ENCODE results near the gene TEP1. TPM values are rescaled to one million over a fixed set of nuclear protein-coding genes. Genes with fewer than 3 reads are reported as not detected.

Gene TEP1
- total and polyA plus RNA-seq, 2 donors: 16.2 to 17.4 TPM

- Histone ChIP-seq H3K36me3 (ENCODE audit: insufficient read depth) (peaks cover 12% of the 10 kb centered on the region), H3K4me1 (ENCODE audit: insufficient read depth) (no peaks in the 10 kb centered on the region), H3K4me3 (ENCODE audit: low read depth, low read length) (no peak overlapping the region), H3K27ac (ENCODE audit: low read depth) (no peak overlapping the region)
- WGBS: 93% methylated on average over 6 of the region's 6 CpGs
- DNase-seq (ENCODE audit: extremely low spot score): no peak
Measured at GRCh38 chr14:20387576-20387975, 25.7 kb downstream of the TEP1 start.

- WGBS: 95% methylated on average over 17 of the region's 17 CpGs
Measured at GRCh38 chr14:20386276-20386855, 26.9 kb downstream of the TEP1 start.

GRCh38 chr14:20384886-20385285 is 28.4 kb downstream of the TEP1 start:
- Histone ChIP-seq H3K4me3 (ENCODE audit: low read depth, low read length) (no peak overlapping the region), H3K4me1 (ENCODE audit: insufficient read depth) (no peaks in the 10 kb centered on the region), H3K27ac (ENCODE audit: low read depth) (no peak overlapping the region), H3K36me3 (ENCODE audit: insufficient read depth) (peaks cover 15% of the 10 kb centered on the region)
- no peak for DNase-seq (ENCODE audit: extremely low spot score)
- 95% methylated on average over 5 of the region's 5 CpGs for WGBS

More at GRCh38 chr14:20386276-20386855, 26.9 kb downstream of the TEP1 start:
- Histone ChIP-seq H3K27ac (ENCODE audit: low read depth) (no peak overlapping the region), H3K36me3 (ENCODE audit: insufficient read depth) (peaks cover 19% of the 10 kb centered on the region), H3K4me3 (ENCODE audit: low read depth, low read length) (no peak overlapping the region), H3K4me1 (ENCODE audit: insufficient read depth) (no peaks in the 10 kb centered on the region)
- no peak for DNase-seq (ENCODE audit: extremely low spot score)

DNA sequence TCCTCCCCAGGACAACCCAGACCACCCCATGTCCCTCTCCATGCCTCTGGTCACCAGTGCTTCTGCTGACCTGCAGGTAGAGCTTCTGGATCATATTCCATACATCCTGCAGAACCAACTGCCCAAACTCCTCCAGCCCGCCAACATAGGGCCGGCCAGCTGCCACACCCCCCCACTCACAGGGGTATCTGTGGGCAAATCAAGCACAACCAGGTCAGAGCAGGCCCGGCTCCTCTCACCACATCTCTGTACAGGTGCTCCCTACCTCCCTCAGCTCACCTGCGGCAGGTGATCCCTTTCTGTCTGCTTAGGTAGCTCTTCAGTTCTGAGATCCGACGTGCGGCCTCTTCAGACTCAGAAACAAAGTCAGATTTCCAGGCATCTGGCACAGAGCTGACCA is 29.0 kb downstream of the TEP1 start:
- no peak overlapping the region for H3K27ac ChIP-seq (ENCODE audit: low read depth)
- no peaks in the 10 kb centered on the region for H3K4me1 ChIP-seq (ENCODE audit: insufficient read depth)
- no peak for DNase-seq (ENCODE audit: extremely low spot score)
- no peak overlapping the region for H3K4me3 ChIP-seq (ENCODE audit: low read depth, low read length)
- WGBS: 90% methylated on average over 7 of the region's 7 CpGs
- peaks cover 15% of the 10 kb centered on the region for H3K36me3 ChIP-seq (ENCODE audit: insufficient read depth)

DNA sequence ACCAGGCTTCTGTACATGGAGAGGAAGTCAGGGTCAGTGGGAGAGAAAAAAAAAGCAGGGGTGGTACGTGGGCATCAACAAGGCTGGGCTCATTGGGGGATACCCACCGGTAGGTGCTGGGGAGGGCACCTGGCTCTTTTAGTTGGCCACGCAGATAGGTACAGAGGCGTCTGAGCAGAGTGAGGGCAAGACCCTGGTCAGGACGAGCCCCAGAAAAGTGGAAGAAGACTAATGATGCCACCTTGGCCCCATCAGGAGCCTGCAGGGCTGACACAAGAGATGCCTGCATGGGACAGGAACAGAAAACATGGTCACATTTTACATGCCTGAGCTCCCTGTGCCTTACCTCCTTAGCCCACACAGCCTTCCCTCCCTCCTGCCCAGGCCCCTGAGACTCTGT is 29.7 kb downstream of the TEP1 start:
- Histone ChIP-seq H3K4me1 (ENCODE audit: insufficient read depth) (no peaks in the 10 kb centered on the region), H3K36me3 (ENCODE audit: insufficient read depth) (peaks cover 15% of the 10 kb centered on the region), H3K4me3 (ENCODE audit: low read depth, low read length) (no peak overlapping the region), H3K27ac (ENCODE audit: low read depth) (no peak overlapping the region)
- no peak for DNase-seq (ENCODE audit: extremely low spot score)
- WGBS: 93% methylated on average over 5 of the region's 5 CpGs

DNA sequence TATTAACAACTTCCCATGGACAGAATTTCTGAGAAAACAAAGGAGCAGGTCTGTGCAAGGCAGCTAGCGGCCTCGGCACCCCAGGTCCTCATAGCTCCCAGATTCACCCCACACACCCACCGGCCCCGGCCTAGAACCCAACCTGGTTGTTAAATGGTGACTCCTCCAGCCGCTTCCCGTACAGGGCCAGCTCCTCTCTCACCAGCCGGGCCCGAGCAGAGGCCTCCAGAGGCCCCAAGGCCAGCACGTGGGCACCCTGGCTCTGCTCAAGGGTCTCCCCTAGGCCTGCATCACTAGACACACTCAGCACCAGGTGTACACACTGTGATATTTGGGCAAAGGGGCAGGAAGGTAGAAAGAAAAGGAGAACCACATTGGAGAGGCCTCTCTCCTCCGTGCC is 30.3 kb downstream of the TEP1 start:
- 93% methylated on average over 10 of the region's 10 CpGs for WGBS
- H3K36me3 ChIP-seq (ENCODE audit: insufficient read depth): peaks cover 12% of the 10 kb centered on the region
- no peak overlapping the region for H3K27ac ChIP-seq (ENCODE audit: low read depth)
- H3K4me1 ChIP-seq (ENCODE audit: insufficient read depth): no peaks in the 10 kb centered on the region
- no peak for DNase-seq (ENCODE audit: extremely low spot score)
- no peak overlapping the region for H3K4me3 ChIP-seq (ENCODE audit: low read depth, low read length)

DNA sequence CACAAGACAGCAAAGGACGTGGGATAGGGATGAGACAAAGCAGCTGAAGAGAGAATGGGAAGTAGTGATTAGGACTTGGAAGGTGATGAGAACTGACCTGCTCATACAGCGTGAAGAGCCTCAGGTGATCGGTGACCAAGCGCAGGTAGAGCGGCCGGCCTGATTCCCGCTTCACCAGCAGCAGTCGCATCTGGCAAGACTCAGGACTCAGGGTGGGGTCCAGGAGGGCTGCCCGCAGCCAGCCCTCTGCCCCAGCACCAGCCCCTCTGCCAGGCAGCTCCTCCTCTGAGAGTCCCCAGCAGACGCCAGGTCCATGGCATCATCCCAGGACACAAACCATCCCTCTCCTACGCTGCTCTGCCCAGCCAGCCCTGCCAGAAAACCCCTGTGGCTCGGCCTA is 30.8 kb downstream of the TEP1 start:
- WGBS: 94% methylated on average over 12 of the region's 12 CpGs
- DNase-seq (ENCODE audit: extremely low spot score): no peak
- Histone ChIP-seq H3K4me3 (ENCODE audit: low read depth, low read length) (no peak overlapping the region), H3K27ac (ENCODE audit: low read depth) (no peak overlapping the region), H3K36me3 (ENCODE audit: insufficient read depth) (peaks cover 12% of the 10 kb centered on the region), H3K4me1 (ENCODE audit: insufficient read depth) (no peaks in the 10 kb centered on the region)

- H3K4me3 ChIP-seq (ENCODE audit: low read depth, low read length): no peak overlapping the region
- WGBS: 83% methylated on average over 7 of the region's 7 CpGs
- no peak for DNase-seq (ENCODE audit: extremely low spot score)
- no peak overlapping the region for H3K27ac ChIP-seq (ENCODE audit: low read depth)
- H3K36me3 ChIP-seq (ENCODE audit: insufficient read depth): peaks cover 12% of the 10 kb centered on the region
- H3K4me1 ChIP-seq (ENCODE audit: insufficient read depth): no peaks in the 10 kb centered on the region
Measured at GRCh38 chr14:20381341-20381740, 32.0 kb downstream of the TEP1 start.

- Histone ChIP-seq H3K4me1 (ENCODE audit: insufficient read depth) (no peaks in the 10 kb centered on the region), H3K27ac (ENCODE audit: low read depth) (no peak overlapping the region), H3K36me3 (ENCODE audit: insufficient read depth) (peaks cover 13% of the 10 kb centered on the region), H3K4me3 (ENCODE audit: low read depth, low read length) (no peak overlapping the region)
- WGBS: 89% methylated on average over 6 of the region's 6 CpGs
- no peak for DNase-seq (ENCODE audit: extremely low spot score)
Measured at GRCh38 chr14:20380681-20381080, 32.6 kb downstream of the TEP1 start.

DNA sequence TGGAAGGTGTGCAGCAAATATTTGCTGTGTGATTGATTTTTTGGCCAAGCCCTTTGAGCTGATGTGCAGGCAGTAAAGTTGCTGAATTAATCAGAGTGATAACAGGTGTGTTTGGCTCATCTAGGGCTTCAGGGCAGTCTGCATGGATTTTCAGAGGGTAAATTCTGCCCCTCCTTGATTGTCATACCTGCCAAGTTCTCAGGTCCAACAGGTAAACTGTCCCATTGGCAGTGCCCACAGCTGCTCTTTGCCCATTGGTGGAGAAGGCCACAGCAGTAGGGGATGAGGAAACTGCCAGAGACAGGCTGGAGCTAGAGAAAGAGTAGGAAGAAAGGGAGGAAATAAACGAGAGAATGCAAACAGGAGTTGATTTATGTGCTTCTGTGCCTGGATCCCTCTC is 33.6 kb downstream of the TEP1 start:
- WGBS: 36% methylated on average over 1 of the region's 1 CpG
- H3K4me1 ChIP-seq (ENCODE audit: insufficient read depth): no peaks in the 10 kb centered on the region
- no peak overlapping the region for H3K27ac ChIP-seq (ENCODE audit: low read depth)
- peaks cover 15% of the 10 kb centered on the region for H3K36me3 ChIP-seq (ENCODE audit: insufficient read depth)
- DNase-seq (ENCODE audit: extremely low spot score): no peak
- no peak overlapping the region for H3K4me3 ChIP-seq (ENCODE audit: low read depth, low read length)

DNA sequence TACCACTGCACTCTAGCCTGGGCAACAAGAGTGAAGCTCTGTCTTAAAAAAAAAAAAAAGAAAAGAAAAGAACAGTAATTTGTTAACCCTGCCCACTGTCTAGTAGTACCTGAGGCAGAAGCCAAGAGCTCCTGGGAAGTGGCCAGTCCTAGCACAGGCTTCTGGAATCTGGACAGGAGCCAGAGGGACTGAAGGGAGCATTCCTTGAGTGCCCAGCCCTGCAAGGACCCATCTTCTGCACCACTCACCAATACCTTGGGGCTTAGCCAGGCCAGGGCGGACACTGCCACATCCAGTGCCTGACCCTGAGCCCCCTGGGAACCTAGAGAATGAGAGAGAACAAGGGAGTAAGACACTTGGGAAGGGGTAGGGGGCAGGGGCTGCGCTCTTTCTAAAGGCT is 36.1 kb downstream of the TEP1 start:
- DNase-seq (ENCODE audit: extremely low spot score): no peak
- peaks cover 9% of the 10 kb centered on the region for H3K36me3 ChIP-seq (ENCODE audit: insufficient read depth)
- 97% methylated on average over 2 of the region's 2 CpGs for WGBS
- H3K27ac ChIP-seq (ENCODE audit: low read depth): no peak overlapping the region
- no peaks in the 10 kb centered on the region for H3K4me1 ChIP-seq (ENCODE audit: insufficient read depth)
- no peak overlapping the region for H3K4me3 ChIP-seq (ENCODE audit: low read depth, low read length)

DNA sequence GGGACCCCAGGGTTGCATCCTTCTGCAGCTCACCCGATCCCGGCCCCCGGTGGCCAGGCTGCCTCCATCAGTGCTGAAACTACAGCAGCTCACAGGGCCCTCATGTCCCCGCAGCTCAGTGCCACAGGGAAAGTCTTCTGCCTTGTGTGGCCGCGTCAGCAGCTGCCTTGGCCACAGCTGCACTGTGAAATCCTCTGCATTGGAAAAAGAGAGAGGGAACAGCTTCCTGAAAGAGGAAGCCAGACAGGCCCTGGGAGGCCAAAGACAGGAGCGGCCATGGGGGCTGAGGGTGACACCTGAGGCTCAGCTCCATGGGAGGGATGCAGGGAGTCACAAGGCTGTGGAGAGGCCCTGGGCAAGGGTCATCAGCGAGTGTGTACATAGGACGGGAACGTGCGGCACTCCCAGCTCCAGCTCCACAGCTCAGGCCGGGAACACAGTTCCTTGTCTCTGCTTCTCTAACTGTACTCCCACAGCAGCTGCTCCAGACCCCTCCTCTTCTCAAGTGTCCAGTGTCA is 37.2 kb downstream of the TEP1 start:
- no peak overlapping the region for H3K4me3 ChIP-seq (ENCODE audit: low read depth, low read length)
- no peaks in the 10 kb centered on the region for H3K4me1 ChIP-seq (ENCODE audit: insufficient read depth)
- no peak overlapping the region for H3K27ac ChIP-seq (ENCODE audit: low read depth)
- WGBS: 86% methylated on average over 12 of the region's 12 CpGs
- DNase-seq (ENCODE audit: extremely low spot score): no peak
- H3K36me3 ChIP-seq (ENCODE audit: insufficient read depth): peaks cover 5% of the 10 kb centered on the region

- H3K36me3 ChIP-seq (ENCODE audit: insufficient read depth): peaks cover 5% of the 10 kb centered on the region
- H3K27ac ChIP-seq (ENCODE audit: low read depth): no peak overlapping the region
- 65% methylated on average over 3 of the region's 3 CpGs for WGBS
- DNase-seq (ENCODE audit: extremely low spot score): no peak
- no peaks in the 10 kb centered on the region for H3K4me1 ChIP-seq (ENCODE audit: insufficient read depth)
- H3K4me3 ChIP-seq (ENCODE audit: low read depth, low read length): no peak overlapping the region
Measured at GRCh38 chr14:20375471-20375870, 37.8 kb downstream of the TEP1 start.

DNA sequence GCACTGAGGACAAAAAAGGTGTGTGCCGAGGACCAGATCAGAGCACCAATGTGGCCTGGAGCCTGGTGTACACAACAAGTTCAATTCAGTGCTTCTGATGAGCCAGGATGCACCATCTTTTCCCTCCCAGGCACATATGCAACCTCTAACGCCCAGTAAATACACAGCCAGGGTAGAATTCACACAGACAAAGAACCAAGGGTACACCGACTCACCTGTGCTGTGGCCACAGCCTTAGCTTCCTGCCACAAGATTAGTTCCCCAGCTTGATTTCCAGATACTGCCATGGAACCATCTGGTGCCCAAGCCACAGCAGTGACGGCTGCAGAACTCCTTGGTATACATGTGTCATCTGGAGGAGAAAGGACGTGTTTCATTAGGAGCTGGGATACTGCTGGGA is 40.5 kb downstream of the TEP1 start:
- Histone ChIP-seq H3K4me1 (ENCODE audit: insufficient read depth) (no peaks in the 10 kb centered on the region), H3K36me3 (ENCODE audit: insufficient read depth) (peaks cover 5% of the 10 kb centered on the region), H3K27ac (ENCODE audit: low read depth) (no peak overlapping the region), H3K4me3 (ENCODE audit: low read depth, low read length) (no peak overlapping the region)
- DNase-seq (ENCODE audit: extremely low spot score): no peak
- WGBS: 79% methylated on average over 5 of the region's 5 CpGs

- no peak for DNase-seq (ENCODE audit: extremely low spot score)
- no peak overlapping the region for H3K4me3 ChIP-seq (ENCODE audit: low read depth, low read length)
- H3K36me3 ChIP-seq (ENCODE audit: insufficient read depth): peaks cover 2% of the 10 kb centered on the region
- H3K4me1 ChIP-seq (ENCODE audit: insufficient read depth): no peaks in the 10 kb centered on the region
- H3K27ac ChIP-seq (ENCODE audit: low read depth): no peak overlapping the region
Measured at GRCh38 chr14:20365928-20366327, 47.4 kb downstream of the TEP1 start.

All from urinary bladder (tissue), 4 donors.